Cardiac ventricle fibroblast (primary cell): ENCODE results near the gene IPO7. TPM values are rescaled to one million over a fixed set of nuclear protein-coding genes. Genes with fewer than 3 reads are reported as not detected.

Source experiments
- total RNA-seq: library from RNA; depleted of rRNA; stranded (reverse); fragments of >200 nt; gene quantifications from 2 replicates; pipeline ENCODE4 v1.2.3, GENCODE V29; 2015

The IPO7 gene
- total RNA-seq: 58.9 and 61.8 TPM in 2 replicates

DNA sequence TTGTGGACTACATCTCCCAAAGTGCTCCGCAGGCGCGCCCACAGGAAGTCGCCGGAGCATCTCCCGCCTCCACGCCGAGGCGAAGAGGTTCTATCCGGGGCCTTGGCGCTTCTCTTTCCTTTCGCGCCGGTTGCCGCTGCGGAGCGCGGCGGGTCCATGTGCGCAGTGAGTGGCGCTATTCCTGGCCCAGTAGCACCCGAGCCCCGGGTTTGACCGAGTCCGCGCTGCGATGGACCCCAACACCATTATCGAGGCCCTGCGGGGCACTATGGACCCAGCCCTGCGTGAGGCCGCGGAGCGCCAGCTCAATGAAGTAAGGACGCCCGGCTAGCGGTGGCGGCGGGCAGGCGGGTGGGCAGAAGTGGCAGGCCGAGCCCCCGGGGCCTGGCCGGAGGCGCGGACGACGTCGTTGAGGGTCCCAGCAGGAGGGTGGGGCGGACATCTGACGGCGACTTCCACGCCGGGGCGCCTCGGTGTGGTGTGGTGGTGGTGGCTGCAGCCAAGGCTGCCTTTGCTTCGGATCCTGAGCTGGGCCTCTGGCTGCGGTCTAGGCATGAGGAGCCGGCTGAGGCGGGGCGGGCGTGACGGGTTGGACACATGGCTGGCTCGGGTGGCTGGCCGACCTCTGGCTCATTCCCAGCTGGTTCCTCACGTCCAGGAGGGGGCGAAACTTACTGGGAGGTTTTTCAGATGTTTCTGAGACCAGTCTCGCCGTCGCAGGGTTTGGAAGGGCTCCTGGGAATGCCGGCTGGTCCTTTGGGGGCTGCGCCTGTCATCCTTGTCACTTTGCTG, at the start of gene IPO7:
Gene IPO7 (plus strand): TSS at position 118 of the 792 bp plus-strand sequence. CDS start 112 bp downstream, at position 230.

DNA sequence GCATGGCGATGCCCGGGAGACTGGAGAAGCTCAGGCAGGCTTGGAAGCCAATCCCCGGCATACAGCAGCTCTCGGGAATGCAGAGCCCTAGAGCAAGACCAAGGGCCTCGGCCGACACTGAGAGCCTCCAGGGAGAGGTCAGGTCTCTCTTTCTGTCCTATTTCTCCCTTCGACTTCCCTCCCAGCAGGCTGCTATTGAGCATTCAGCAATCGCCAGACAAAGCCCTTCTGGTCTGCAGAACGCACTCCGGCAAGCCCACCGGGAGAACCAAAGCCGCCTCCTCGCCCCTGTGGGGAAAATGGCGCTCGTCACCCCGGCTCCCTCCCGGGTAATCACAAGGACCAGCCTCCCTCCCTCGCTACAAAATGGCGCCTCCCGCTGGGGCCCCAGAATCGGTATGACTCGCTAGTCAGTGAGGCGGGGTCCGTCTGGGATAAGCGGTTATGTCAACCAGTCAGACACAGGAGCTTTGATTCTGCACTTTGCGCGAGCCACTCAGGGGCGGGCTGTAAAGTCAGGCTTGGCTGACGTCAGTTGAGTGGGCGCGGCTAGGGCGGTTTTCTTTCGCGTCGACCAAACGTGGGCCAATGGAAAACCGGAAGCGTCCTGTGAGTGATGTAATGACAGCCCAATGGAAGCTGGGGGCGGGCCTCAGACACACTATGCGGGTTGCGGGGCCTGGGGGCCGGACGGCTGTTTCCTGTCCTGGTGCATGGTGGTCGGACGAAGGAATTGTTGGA, 76.0 kb downstream of the IPO7 start, which contains the start of gene ZNF143:
Gene ZNF143 (plus strand): TSS at position 691 of the 741 bp plus-strand sequence. CDS start 10,297 bp downstream, outside the sequence.

Other genes with a start within 250 kb of the IPO7 start
- gene DENND5A, start 119.3 kb upstream of the IPO7 start, total RNA-seq: 55.0 and 55.3 TPM in 2 replicates
- 19.8 and 25.8 TPM in 2 replicates for gene TMEM41B, start 70.1 kb upstream of the IPO7 start, total RNA-seq
- gene ZNF143, start 76.4 kb downstream of the IPO7 start, total RNA-seq: 10.1 and 10.5 TPM in 2 replicates
- 15.4 and 22.6 TPM in 2 replicates for gene WEE1, start 189.0 kb downstream of the IPO7 start, total RNA-seq